Suprapubic skin (tissue), 3 donors: Measurements from ENCODE around the gene GREB1L.
"Not testable (repeated sequence)": the region's sequence is repeated elsewhere in the genome, so short reads cannot be mapped to it uniquely, and the experiment has no call there.

Source experiments
- EP300 ChIP-seq: sonication (generic); formaldehyde crosslinking; IDR thresholded peaks from one replicate; pipeline ENCODE4 v1.6.1; 2017; ENCODE audit warnings: antibody characterized with exemption
- TF ChIP-seq, protein P1 (sequence below), 2 donors: fragments of 200-600 bp in 1 of 2; fragments of 450-650 bp in 1 of 2; sonication (generic) in 1 of 2; IDR thresholded peaks; one replicate each; pipeline ENCODE4 v1.5.1; 2016 to 2019; ENCODE audit warnings: antibody characterized with exemption in 2 of 2, mild to moderate bottlenecking in 1 of 2, moderate library complexity in 1 of 2

GRCh38 chr18:21315126-21315525, 73.1 kb downstream of the GREB1L start:
- TF ChIP-seq, protein P1, sequence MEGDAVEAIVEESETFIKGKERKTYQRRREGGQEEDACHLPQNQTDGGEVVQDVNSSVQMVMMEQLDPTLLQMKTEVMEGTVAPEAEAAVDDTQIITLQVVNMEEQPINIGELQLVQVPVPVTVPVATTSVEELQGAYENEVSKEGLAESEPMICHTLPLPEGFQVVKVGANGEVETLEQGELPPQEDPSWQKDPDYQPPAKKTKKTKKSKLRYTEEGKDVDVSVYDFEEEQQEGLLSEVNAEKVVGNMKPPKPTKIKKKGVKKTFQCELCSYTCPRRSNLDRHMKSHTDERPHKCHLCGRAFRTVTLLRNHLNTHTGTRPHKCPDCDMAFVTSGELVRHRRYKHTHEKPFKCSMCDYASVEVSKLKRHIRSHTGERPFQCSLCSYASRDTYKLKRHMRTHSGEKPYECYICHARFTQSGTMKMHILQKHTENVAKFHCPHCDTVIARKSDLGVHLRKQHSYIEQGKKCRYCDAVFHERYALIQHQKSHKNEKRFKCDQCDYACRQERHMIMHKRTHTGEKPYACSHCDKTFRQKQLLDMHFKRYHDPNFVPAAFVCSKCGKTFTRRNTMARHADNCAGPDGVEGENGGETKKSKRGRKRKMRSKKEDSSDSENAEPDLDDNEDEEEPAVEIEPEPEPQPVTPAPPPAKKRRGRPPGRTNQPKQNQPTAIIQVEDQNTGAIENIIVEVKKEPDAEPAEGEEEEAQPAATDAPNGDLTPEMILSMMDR (IDR thresholded peaks at IDR 0.05): not testable (repeated sequence)
- TF ChIP-seq EP300: not testable (repeated sequence)
